AG08395 (cell line): ENCODE data around the gene TMEM156.

Source experiments
- DNase-seq: peaks from one replicate; pipeline ENCODE4 v3.0.0; 2012; ENCODE audit warnings: mixed read lengths, low spot score

The TMEM156 gene

DNA sequence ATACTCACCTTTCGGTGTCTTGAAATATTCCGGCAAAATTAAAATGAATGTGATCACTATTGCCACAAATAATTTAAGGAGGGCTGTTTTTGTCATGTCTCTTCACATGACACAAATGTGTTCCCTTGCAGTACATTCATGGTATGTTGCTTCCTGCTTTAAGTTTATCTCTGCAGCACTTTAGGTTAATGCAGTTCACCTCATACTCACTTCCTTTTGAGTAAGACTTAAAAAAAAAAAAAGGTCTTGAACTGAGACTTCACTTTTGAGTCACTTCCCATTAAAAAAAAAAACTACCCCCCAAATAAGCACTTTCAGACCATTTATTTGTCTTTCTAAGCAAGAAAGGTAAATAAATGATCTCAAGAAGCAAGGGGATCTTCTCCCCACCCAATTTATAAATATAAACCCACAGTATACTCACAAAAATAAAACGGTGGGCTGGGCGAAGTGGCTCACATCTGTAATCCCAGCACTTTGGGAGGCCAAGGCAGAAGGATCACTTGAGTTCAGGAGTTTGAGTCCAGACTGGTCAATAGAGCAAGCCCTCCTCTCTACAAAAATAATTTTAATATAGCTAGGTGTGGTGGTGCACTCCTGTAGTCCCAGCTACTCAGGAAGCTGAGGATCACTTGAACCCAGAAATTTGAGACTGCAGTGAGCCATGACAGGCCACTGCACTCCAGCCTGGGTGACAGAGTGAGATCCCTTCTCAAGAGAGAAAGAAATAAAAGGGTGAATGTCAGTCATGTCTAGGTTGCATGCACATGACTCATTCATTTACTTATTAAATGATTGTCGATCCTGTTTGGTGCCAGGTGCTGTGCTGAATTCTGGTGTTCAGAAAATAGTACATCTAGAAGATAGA is at the start of gene TMEM156:
TSS of gene TMEM156 (minus strand) at position 192 of the 868 bp plus-strand sequence. CDS start at position 96, 96 bp downstream.
- DNase-seq = no peak

DNA sequence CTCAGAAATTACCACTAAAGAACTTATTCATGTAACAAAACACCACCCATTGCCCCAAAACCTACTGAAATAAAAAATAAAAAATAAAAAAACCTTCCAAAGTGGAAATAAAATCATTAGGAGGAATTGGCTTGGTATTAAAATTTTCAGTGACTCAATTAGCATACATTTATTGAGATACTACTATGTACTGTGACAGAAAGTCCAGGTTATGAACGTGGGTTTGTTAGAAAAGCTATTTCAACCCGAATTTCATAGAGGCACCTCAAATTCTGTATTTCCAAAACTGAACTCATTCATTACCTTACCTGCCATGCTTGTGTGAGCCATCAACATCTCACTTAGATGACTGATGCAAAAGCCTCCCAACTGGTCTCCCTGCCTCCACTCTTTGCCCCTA is 46.6 kb upstream of the TMEM156 start:
- no peak for DNase-seq

DNA sequence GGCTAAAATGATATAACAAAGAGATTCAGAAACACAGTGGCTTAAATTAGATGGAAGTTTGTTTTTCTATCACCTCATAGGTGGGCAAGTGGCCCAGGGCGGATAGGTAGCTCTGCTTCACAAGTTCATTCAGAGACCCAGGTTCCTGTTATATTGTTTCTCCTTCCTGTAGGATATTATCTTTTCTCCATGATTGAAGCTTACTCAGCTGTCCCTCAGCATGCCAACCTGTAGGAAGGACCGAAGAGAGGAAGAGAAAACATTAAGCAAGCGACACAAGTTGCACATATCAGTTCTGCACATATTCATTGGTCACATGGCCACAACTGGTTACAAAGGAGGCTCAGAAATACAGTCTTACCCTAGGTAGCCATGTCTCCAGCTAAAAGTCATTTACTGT is 36.7 kb upstream of the TMEM156 start:
- no peak for DNase-seq

- DNase-seq = no peak
Observed at GRCh38 chr4:39067451-39067850, 35.2 kb upstream of the TMEM156 start.

- no peak for DNase-seq
Observed at GRCh38 chr4:39067031-39067430, 34.8 kb upstream of the TMEM156 start.

DNA sequence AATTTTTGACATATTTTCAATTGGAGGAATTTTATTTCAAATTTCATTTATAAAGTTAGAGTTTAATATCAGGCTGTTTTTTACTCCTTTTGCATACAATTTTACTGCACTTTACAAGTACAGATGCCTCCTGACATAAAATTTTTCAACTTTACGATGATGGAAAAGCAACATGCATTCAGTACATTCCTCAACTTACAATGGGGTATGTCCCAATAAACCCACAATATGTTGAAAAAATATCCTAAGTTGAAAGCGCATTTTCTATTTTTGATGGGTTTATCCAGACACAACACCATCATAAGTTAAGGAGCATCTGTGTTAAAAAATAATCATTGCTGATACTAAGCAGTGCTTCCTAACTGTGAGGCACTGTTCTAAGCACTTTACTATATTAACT is 34.2 kb upstream of the TMEM156 start:
- DNase-seq = no peak

DNA sequence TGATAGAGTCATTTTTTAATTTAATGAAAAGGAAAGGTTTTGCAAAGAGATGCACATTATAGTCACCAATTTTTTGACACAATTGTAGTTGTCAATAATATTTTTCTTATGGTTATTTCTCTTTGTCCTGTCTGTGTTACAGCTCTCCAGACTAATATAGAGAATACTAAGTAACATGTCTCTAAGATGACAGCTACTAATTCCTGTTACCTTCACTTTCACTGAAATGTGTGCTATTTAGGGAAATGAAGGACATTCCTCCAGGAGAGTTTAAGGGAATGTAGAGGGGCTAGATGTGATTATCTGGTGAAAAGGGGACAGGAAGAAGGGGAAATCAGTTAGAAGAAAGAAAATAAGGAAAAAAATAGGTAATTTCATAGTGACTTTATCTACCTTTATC is 31.2 kb upstream of the TMEM156 start:
- DNase-seq = no peak

- DNase-seq = no peak
Observed at GRCh38 chr4:39062770-39063097, 30.5 kb upstream of the TMEM156 start.

GRCh38 chr4:39062094-39062769 is 30.0 kb upstream of the TMEM156 start, which contains the start of gene KLHL5:
Gene KLHL5 (plus strand): TSS chr4:39062232. CDS start chr4:39062653, 421 bp downstream.
- DNase-seq = peak; percentile 25

DNA sequence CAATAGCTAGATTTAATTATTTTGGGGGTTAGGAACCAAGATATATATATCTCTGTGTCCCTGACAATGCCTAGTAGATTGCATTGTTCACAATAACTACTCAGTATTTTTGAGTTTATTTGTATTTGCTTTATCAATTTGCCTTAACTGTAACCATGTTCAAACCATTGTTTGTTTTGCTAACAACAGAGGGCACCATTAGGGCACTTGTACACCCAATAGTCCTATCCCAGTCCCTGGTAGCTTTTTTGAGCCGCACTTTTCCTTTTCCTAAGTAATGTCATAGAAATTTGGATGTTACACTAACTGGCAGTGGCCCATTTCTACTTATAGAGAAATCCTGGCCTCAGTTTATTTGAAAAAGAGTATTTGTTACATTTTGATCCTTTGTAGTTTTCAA is 29.2 kb upstream of the TMEM156 start:
- no peak for DNase-seq

DNA sequence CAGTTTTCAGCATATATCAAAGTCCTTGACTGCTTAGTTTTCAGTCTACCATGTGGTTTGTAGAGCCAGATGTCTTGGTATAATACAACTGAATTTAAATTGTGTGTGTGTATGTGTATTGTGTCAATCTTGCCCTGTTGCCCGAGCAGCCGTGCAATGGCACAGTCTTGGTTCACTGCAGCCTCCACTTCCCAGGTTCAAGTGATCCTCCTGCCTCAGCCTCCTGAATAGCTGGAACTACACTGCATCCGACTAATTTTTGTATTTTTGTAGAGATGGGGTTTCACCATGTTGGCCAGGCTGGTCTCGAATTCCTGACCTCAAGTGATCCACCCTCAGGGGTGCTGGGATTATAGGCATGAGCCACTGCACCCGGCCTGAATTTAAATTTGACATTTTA is 23.8 kb upstream of the TMEM156 start:
- no peak for DNase-seq

GRCh38 chr4:39054497-39054896 is 22.3 kb upstream of the TMEM156 start:
- no peak for DNase-seq

DNA sequence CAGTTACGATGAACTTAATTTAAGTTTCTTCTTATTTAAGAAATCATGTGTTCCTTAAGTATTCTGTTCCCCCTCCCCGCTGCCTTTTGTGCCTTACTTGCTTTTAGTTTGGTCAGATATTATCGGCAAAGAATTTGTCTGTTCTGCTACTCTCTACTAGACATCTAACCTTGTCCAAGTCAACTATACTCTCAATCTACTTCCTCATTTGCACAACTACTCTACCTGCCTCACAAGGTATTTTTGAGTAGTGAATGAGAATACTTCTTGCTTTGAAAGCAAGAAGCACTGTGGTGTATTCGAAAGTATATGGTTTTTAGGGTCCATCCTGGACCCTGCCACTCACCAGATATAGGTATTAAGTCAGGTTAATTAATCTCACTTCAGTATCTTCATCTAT is 21.8 kb upstream of the TMEM156 start:
- DNase-seq = no peak

GRCh38 chr4:39051492-39051891 is 19.3 kb upstream of the TMEM156 start:
- DNase-seq = no peak

DNA sequence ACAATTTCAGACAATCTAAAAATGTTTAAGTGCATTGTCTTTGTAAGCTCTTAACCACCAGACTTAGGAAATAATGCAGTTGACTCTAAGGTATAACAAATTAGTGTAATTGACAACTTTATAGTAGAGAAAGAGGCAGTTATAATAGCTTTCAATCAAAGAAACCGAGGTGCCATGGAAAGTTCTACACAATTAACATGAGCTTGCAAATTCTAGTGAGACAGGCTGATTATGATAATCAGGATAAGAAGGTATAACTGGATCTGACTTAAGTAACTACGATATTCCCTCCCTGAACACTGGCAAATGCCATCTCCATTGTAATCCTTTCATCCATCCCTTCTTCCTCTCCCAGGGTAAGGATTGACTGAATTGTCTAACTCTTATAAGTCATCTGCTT is 18.4 kb upstream of the TMEM156 start:
- no peak for DNase-seq

DNA sequence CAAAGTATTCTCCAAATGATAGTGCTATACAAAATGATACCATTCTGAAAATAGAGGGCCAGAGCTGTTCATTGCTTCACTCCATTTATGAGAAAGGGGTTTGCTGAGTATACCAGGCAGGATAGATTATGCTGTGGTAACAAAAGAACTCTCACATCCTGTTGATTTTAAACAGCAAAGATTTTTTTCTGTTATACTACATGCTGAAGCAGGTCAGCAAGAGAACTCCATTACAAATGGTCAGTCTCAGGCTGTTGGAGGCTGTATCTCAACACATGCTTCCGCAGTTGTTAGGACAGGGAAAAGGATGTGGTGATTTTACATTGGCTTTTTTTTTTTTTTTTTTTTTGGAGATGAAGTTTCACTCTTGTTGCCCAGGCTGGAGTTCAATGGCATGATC is 16.1 kb upstream of the TMEM156 start:
- no peak for DNase-seq

- no peak for DNase-seq
Observed at GRCh38 chr4:39047681-39048080, 15.5 kb upstream of the TMEM156 start.

- DNase-seq = no peak
Observed at GRCh38 chr4:39046249-39046648, 14.0 kb upstream of the TMEM156 start.

GRCh38 chr4:39045827-39046221 is 13.6 kb upstream of the TMEM156 start:
- no peak for DNase-seq

- DNase-seq = peak; percentile 34
Observed at GRCh38 chr4:39044956-39045826, 13.0 kb upstream of the TMEM156 start.

- peak; percentile 86 for DNase-seq
Observed at GRCh38 chr4:39044364-39044955, 12.3 kb upstream of the TMEM156 start.

DNA sequence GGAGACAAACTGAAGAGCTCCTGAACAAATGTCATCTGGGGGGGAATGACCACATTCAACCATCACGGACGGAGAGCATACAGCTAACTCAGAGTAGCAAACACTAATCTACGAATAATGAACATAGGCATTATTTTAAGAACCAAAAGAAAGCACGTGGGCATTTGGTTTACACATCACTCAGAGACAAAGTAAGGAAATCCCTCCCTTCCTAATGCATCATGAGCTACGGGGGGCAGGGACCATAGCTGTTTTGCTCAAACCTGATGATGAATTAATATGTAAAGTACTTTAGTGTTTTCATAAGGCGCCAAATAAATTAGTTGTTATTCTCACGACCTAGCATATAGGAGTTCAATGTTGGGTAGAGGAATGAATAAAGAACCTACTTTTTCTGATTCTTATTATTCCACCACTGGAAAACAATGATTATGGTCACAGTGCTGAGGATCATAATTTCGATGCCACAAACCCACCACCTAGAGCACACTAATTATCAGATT is 11.7 kb upstream of the TMEM156 start:
- no peak for DNase-seq
